ENCODE results near the gene HOXB6.

The HOXB6 gene

DNA sequence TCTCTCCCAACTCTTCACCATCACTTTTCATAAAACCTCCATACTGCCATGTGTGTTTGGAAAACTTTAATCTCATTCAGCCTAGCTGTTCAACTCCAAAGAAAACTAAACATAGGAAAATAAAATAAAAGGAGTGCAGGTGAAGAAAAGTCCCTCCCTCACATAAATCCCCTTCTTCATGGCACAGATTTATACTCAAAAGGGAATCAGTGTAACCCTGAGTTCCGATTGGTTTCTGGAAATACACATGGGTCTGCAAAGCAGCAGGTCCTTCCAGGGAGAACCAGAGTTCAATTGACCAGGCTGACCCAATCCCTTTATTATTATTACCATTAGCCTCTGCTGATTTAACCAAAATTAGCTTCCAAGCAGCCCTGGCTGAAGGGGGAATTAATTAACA lies 51.0 kb downstream of the HOXB6 start:
- peak overlapping the region; percentile 82 for H3K4me3 ChIP-seq (ENCODE audit: low read depth, low read length)
- DNase-seq (ENCODE audit: low read depth) = no peak
- in situ Hi-C loops (cut with HindIII; ENCODE audit: low sequenced_read_pairs) = no loop called here
- TF ChIP-seq CTCF (IDR thresholded peaks at IDR 0.05; ENCODE audit: low read depth, low read length, missing control alignments) = no peak

DNA sequence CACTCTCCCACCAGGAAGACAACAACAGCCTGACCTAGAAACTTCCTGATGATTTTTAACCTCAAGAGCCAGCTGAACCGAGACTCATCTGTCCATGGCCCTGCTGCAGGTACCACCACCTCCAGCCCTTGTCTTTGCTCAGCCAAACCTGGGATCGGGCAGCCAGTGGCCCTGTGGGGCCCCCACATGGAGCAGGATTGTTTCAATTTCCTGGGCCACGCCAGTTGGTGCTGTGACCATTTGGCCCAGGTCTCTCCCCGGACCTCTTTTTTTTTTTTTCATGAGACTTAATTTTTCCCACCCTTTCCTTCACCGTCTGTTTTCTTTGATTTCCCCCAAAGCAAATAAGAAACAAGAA lies 51.6 kb downstream of the HOXB6 start:
- peak overlapping the region; percentile 82 for H3K4me3 ChIP-seq (ENCODE audit: low read depth, low read length)
- DNase-seq (ENCODE audit: low read depth) = no peak
- TF ChIP-seq CTCF (IDR thresholded peaks at IDR 0.05; ENCODE audit: low read depth, low read length, missing control alignments) = no peak
- in situ Hi-C loops (cut with HindIII; ENCODE audit: low sequenced_read_pairs) = no loop called here

- TF ChIP-seq CTCF (IDR thresholded peaks at IDR 0.05; ENCODE audit: low read depth, low read length, missing control alignments) = no peak
- no peak for DNase-seq (ENCODE audit: low read depth)
- in situ Hi-C loops (cut with HindIII; ENCODE audit: low sequenced_read_pairs) = no loop called here
- peak overlapping the region; percentile 82 for H3K4me3 ChIP-seq (ENCODE audit: low read depth, low read length)
Observed at GRCh38 chr17:48552466-48553189, 52.2 kb downstream of the HOXB6 start.

DNA sequence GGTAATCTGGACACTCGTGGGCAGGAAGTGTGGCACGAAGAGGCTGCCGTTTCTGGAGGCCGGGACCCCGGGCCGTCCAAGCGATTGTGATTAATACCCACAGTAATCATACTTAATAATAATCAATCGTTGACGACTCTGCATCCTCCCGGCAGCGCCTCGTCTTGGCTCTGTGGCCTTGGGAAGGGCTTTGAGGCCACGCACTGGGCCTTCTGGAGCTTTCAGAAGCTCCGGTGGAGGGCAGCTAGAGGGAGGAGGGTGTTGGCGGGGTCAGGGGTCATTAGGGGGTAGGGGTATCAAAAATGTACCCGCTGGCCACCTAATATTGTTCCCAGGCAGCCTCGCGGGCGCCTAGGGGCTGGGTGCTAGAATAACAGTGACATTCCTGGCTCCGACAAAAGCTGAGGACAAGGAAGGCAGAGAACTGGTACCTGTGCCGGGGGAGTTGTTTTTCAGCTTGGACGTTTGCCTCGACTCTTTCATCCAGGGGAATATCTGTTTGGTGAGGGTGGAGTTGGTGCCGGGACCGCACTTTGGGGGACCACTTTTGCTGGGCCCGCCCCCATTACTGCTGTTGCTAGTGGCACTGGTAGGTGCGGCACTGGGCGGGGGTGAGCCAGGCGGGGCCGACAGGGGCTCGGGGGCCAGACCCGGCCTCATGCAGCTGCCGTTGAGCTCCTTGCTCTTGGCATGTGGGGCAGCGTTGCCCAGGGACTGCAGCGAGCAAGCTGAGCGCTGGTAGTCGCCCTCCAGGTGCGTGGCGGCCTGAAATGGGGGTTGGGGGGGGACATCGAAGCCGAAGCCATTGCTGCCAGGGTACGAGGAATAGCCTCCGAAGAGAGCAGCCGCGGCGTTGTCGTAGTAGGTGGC lies 53.0 kb downstream of the HOXB6 start:
- no peak for DNase-seq (ENCODE audit: low read depth)
- in situ Hi-C loops (cut with HindIII; ENCODE audit: low sequenced_read_pairs) = no loop called here

DNA sequence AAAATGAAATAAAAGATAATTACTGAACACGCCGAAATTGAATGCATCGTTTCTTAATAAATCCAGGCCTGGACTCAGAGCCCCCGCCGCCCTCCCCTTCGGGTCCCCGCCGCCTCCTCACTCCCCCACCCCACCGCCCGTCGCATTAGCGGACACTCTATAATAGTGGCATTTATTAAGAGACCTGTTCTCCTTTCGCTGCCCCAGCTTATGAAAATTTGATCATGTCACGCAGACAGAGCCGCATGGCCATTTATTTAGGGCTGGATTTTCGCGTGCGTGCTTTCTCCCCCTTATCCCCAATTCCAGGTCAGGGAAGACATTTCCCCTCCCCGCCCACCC lies 53.6 kb downstream of the HOXB6 start:
- H3K4me3 ChIP-seq (ENCODE audit: low read depth, low read length) = peak overlapping the region; percentile 31
- in situ Hi-C loops (cut with HindIII; ENCODE audit: low sequenced_read_pairs) = no loop called here
- DNase-seq (ENCODE audit: low read depth) = no peak
- TF ChIP-seq CTCF (IDR thresholded peaks at IDR 0.05; ENCODE audit: low read depth, low read length, missing control alignments) = no peak

More for the DNA sequence above, 53.0 kb downstream of the HOXB6 start:
- no peak for TF ChIP-seq CTCF (IDR thresholded peaks at IDR 0.05; ENCODE audit: low read depth, low read length, missing control alignments)
- peak overlapping the region; percentile 31 for H3K4me3 ChIP-seq (ENCODE audit: low read depth, low read length)

DNA sequence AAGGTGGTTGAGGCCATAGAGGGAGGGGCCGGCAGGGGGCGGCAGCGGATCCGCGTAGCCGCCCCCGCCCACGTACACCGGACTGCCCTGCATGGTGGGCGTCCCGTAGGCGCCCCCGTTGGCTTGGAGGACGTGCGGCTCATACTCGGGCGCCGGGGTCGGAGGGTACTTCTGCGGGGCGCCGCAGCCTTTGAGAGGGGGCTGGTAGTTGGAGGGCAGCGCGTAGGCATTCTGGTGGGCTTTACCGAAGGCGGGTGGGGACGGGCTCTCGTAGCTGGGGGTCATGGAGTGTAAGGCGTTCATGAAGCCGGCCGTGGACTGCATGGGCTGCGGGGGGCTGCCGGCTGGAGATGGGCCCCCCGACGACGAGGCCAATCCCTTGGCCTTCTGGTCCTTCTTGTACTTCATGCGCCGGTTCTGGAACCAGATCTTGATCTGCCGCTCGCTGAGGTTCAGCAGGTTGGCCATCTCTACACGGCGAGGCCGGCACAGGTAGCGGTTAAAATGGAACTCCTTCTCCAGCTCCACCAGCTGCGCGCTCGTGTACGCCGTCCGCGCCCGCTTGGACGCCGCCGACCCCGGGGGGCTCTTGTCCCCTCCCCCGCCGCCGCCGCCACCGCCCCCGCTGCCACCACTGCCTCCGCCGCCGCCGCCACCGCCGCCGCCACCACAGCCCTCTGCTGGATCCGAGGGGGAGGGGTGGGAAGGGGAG lies 54.1 kb downstream of the HOXB6 start:
- DNase-seq (ENCODE audit: low read depth) = no peak
- in situ Hi-C loops (cut with HindIII; ENCODE audit: low sequenced_read_pairs) = no loop called here
- peak overlapping the region; percentile 35 for H3K4me3 ChIP-seq (ENCODE audit: low read depth, low read length)

More for the DNA sequence above, 54.1 kb downstream of the HOXB6 start:
- TF ChIP-seq CTCF (IDR thresholded peaks at IDR 0.05; ENCODE audit: low read depth, low read length, missing control alignments) = peak; percentile 52
